Mesothelial cell of epicardium (in vitro differentiated cells): ENCODE measurements around the gene ULK1. TPM values are rescaled to one million over a fixed set of nuclear protein-coding genes. Genes with fewer than 3 reads are reported as not detected.

Source experiments
- DNase-seq, 2 experiments: peaks; one replicate each; pipeline ENCODE4 v3.0.0; 2021; ENCODE audit warnings: low spot score in 2 of 2; ENCODE audit not compliant: unreplicated experiment in 2 of 2
- H3K27ac Mint-ChIP-seq: 2 replicates; pipeline ENCODE4 v1.8.0; 2021; ENCODE audit warnings: mixed read lengths
- H3K27me3 Mint-ChIP-seq: 2 replicates; pipeline ENCODE4 v1.8.0; 2021; ENCODE audit warnings: low read depth, mixed read lengths
- H3K36me3 Mint-ChIP-seq: 2 replicates; pipeline ENCODE4 v1.8.0; 2021; ENCODE audit warnings: mixed read lengths
- H3K4me1 Mint-ChIP-seq: 2 replicates; pipeline ENCODE4 v1.8.0; 2021; ENCODE audit warnings: mixed read lengths
- H3K4me3 Mint-ChIP-seq: 2 replicates; pipeline ENCODE4 v1.8.0; 2021; ENCODE audit warnings: mild to moderate bottlenecking, moderate library complexity, mixed read lengths
- H3K9me3 Mint-ChIP-seq: 2 replicates; pipeline ENCODE4 v1.8.0; 2021; ENCODE audit warnings: mixed read lengths
- total RNA-seq: library from RNA; stranded (reverse); gene quantifications from 3 replicates; pipeline ENCODE4 v1.2.1, GENCODE V29; 2021
- TF ChIP-seq, protein P1 (sequence below): fragments of 200-600 bp; sonication (generic); IDR thresholded peaks from one replicate; pipeline ENCODE4 v1.5.0; 2021; ENCODE audit warnings: antibody characterized with exemption; ENCODE audit not compliant: unreplicated experiment

Gene ULK1
- total RNA-seq, 1 donor from 2014 or later: 104 TPM

DNA sequence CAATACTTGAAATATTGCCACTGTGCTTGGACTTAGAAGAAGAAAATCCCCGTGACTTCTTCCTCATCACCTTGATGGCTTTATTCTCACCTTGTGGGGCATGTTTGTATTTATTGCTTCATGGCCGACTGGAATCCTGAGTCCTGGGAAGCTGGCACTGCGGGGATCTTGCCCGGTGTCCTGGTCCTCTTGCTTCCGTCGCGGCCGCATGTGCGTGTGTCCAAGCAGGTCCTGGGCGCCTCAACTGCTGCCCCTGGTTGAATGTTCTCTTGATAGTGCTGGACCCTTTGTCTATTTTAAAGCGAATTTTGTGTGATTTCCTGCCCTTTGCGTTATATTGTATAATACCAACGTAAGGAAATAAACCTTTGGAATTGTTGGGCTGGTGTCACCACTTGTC lies 28.4 kb downstream of the ULK1 start:
- H3K36me3 Mint-ChIP-seq: peaks cover 7% of the 10 kb centered on the region

DNA sequence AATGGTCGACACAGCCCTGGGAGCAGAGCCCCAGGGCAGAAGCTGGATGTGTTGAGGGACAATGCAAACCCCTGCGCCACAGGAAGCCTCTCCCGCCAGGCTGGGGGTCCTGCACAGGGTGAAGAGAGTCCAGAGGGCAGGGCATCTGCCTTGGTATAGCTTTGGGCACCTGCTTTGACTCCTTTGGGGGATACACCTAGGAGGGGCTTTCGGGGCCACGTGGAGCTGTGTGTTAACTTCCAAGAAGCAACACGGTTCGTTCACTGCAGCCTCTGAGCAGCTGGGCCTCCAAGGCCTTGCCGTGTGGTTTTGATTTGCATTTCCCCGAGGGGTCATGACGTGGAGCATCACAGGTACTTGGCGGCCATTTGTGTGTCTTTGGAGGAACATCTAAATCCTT lies 28.8 kb downstream of the ULK1 start:
- Mint-ChIP-seq H3K9me3 (no peaks in the 10 kb centered on the region), H3K27ac (no peak overlapping the region), H3K4me1 (peaks cover 1% of the 10 kb centered on the region), H3K36me3 (peaks cover 7% of the 10 kb centered on the region), H3K27me3 (no peaks in the 10 kb centered on the region), H3K4me3 (no peak overlapping the region)
- TF ChIP-seq, protein P1, sequence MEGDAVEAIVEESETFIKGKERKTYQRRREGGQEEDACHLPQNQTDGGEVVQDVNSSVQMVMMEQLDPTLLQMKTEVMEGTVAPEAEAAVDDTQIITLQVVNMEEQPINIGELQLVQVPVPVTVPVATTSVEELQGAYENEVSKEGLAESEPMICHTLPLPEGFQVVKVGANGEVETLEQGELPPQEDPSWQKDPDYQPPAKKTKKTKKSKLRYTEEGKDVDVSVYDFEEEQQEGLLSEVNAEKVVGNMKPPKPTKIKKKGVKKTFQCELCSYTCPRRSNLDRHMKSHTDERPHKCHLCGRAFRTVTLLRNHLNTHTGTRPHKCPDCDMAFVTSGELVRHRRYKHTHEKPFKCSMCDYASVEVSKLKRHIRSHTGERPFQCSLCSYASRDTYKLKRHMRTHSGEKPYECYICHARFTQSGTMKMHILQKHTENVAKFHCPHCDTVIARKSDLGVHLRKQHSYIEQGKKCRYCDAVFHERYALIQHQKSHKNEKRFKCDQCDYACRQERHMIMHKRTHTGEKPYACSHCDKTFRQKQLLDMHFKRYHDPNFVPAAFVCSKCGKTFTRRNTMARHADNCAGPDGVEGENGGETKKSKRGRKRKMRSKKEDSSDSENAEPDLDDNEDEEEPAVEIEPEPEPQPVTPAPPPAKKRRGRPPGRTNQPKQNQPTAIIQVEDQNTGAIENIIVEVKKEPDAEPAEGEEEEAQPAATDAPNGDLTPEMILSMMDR: no peak
- DNase-seq: no peak

More for the DNA sequence above, 28.4 kb downstream of the ULK1 start:
- Mint-ChIP-seq H3K4me3 (no peak overlapping the region), H3K4me1 (peaks cover 1% of the 10 kb centered on the region), H3K27ac (peak overlapping the region; percentile 34), H3K9me3 (no peaks in the 10 kb centered on the region), H3K27me3 (no peaks in the 10 kb centered on the region)
- TF ChIP-seq, protein P1: no peak
- DNase-seq: no peak

DNA sequence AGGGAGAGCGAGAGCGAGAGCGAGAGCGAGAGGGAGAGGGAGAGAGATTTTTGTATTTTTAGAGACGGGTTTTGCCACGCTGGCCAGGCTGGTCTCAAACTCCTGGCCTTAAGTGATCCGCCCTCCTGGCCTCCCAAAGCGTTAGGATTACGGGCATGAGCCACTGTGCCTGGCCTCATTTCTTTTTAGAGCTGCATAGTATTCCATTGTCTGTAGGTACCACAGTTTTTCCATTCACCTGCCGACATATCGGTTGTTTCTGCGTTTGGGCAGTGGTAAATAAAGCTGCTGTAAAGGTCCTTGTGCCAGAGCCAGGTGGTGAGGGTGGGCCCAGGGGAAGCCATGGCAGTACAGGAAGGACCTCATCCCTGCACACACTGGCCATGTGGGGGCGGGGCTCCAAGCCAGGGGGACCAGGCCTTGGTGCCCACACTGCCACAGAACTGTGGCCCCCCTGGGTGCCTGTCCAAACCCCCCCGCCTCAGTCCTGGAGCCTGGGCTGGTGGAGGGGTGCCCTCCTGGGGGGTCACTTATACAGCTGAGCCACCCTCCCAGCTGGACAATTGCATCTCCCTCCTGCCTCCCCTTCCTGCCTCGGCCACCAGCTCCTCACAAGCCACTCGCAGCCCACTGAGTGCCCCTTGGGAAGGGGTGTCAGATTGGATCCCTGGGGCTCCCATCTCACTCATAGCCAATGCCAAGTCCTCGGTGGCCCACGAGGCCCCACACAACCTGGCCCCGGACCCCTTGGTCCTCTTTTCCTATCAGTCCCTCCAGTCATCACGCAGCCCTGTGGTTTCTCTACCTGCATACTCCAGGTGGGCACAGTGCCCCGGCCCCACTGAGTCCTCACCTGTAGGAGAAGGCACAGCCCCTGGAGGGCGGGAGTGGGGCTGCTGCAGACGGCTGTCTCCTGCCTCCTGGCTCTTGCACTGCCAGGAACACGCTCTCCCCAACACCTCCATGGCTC lies 33.0 kb downstream of the ULK1 start:
- H3K27me3 Mint-ChIP-seq: no peaks in the 10 kb centered on the region
- TF ChIP-seq, protein P1: no peak
- H3K36me3 Mint-ChIP-seq: peaks cover 10% of the 10 kb centered on the region
- no peak for DNase-seq
- H3K9me3 Mint-ChIP-seq: no peaks in the 10 kb centered on the region
- no peak overlapping the region for H3K27ac Mint-ChIP-seq
- peak overlapping the region; percentile 79 for H3K4me3 Mint-ChIP-seq
- peaks cover 9% of the 10 kb centered on the region for H3K4me1 Mint-ChIP-seq

DNA sequence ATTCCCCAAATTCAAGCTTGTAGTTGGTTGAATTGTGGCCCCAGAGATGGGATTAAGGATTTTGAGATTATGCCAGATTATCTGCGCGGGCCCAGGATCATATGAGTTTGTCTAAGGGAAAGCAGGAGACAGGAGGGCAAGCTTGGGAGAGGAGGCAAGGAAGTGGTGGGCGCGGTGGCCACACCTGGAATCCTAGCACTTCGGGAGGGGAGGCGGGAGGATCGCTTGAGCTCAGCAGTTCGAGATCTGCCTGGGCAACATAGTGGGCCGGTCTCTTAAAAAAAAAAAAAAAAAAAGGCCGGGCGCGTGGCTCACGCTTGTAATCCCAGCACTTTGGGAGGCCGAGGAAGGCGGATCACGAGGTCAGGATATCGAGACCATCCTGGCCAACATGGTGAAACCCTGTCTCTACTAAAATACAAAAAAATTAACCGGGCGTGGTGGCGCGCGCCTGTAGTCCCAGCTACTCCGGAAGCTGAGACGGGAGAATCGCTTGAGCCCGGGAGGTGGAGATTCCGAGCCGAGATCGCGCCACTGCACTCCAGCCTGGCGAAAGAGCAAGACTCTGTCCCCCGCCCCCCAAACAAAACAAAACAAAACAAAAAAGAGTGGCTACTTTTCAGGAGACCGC lies 33.8 kb downstream of the ULK1 start:
- peaks cover 11% of the 10 kb centered on the region for H3K36me3 Mint-ChIP-seq
- H3K4me1 Mint-ChIP-seq: peaks cover 9% of the 10 kb centered on the region
- H3K27me3 Mint-ChIP-seq: no peaks in the 10 kb centered on the region

DNA sequence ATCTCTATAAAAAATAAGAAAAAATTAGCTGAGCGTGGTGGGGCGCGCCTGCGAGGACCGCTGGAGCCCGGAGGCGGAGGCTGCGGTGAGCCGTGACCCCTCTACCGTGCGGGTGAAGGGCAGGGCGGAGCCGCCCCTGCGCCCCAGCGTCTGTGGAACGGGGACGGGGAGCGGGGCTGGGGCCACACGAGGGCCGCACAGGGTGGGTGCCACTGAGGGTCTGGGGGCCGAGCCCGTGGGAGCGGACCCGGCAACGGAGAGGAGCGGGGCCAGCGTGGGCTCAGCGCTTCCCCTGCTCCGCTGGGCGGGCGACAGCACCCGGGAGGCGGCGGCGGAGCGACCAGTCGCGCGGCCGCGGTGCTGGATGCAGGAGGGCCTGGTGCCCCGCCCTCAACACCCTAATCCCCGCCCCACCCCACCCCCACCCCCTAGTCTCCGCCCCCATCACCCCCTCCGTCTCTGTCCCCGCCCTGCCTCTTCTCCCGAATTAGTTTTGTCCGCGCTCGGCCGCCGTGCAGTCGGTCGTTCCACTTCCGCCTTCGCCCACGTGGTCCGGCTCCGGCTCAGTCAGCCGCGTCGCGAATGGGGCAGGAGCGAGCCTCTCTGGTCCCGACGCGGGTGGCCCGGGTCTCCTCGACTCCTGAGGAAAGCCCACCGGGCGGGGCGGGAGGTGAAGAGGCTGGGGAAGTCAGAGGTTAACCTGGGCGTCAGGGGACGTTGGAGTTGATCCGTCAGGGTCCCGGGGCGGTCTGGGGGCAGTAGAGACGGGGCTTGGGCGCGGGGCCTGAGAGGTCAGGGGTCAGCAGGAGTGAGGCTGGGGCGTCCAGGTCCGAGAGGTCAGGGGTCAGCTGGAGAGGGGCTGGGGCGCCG lies 34.5 kb downstream of the ULK1 start, which contains the start of gene PUS1:
Gene PUS1, plus strand, starts transcription at position 566 of the 870 bp plus-strand sequence. CDS start 447 bp downstream, outside the sequence.
- Mint-ChIP-seq H3K4me3 (peak within 1 kb of the TSS; percentile 95), H3K27ac (peak within 1 kb of the TSS; percentile 81), H3K9me3 (no peaks in the 10 kb centered on the region), H3K27me3 (no peaks in the 10 kb centered on the region), H3K4me1 (peaks cover 9% of the 10 kb centered on the region), H3K36me3 (peaks cover 18% of the 10 kb centered on the region)
- TF ChIP-seq, protein P1: no peak
- peak; percentile 88 to 90 for DNase-seq

More for the DNA sequence above, 33.8 kb downstream of the ULK1 start:
- TF ChIP-seq, protein P1: no peak
- no peaks in the 10 kb centered on the region for H3K9me3 Mint-ChIP-seq
- peak overlapping the region; percentile 79 for H3K4me3 Mint-ChIP-seq
- no peak for DNase-seq
- peak overlapping the region; percentile 30 for H3K27ac Mint-ChIP-seq
